ENCODE data around the gene SH3BP4. TPM values are rescaled to one million over a fixed set of nuclear protein-coding genes. Genes with fewer than 3 reads are reported as not detected.

Gene SH3BP4
- total RNA-seq, 2 experiments from 2014 or later: 0.06 TPM; not detected in 1

- H3K4me1 ChIP-seq (ENCODE audit: insufficient read depth, low read length, poor library complexity, severe bottlenecking): peaks cover 31% of the 10 kb centered on the region
- H3K79me2 ChIP-seq (ENCODE audit: insufficient read depth, low read depth, low read length): no peaks in the 10 kb centered on the region
- H3K27ac ChIP-seq (ENCODE audit: low read depth, low read length, poor library complexity, severe bottlenecking): no peak overlapping the region
- H3K9me2 ChIP-seq (ENCODE audit: insufficient read depth, low read length): no peaks in the 10 kb centered on the region
- CTCF ChIA-PET (ENCODE audit: unreplicated experiment): no interaction called here
- intact Hi-C loops (cut with micrococcal nuclease; ENCODE audit: unreplicated experiment): no loop called here
- H3K9me3 ChIP-seq (ENCODE audit: low read length): no peaks in the 10 kb centered on the region
- no peak overlapping the region for H3K4me2 ChIP-seq (ENCODE audit: low read length)
- no peak overlapping the region for H2AFZ ChIP-seq (ENCODE audit: low read length)
- no peak for DNase-seq (ENCODE audit: low spot score)
- H4K20me1 ChIP-seq (ENCODE audit: insufficient read depth, low read length): no peaks in the 10 kb centered on the region
- POLR2A ChIA-PET: no interaction called here
- TF ChIP-seq EZH2phosphoT487 (IDR thresholded peaks at IDR 0.05; ENCODE audit: borderline replicate concordance, low read depth, low read length) (no peak), CTCF (conservative IDR thresholded peaks at IDR 0.05; ENCODE audit: low read length) (no peak)
- H3K4me3 ChIP-seq (ENCODE audit: low read depth, low read length, poor library complexity, severe bottlenecking): no peak overlapping the region
- BruUV-seq (replicated peaks): no TSS peak
- no peaks in the 10 kb centered on the region for H3K36me3 ChIP-seq (ENCODE audit: insufficient read depth, low read length)
Observed at GRCh38 chr2:234996069-234996940, 44.5 kb downstream of the SH3BP4 start.

GRCh38 chr2:234996941-234997270, 45.1 kb downstream of the SH3BP4 start:
- Histone ChIP-seq H3K4me2 (ENCODE audit: low read length) (no peak overlapping the region), H2AFZ (ENCODE audit: low read length) (no peak overlapping the region), H3K4me1 (ENCODE audit: insufficient read depth, low read length, poor library complexity, severe bottlenecking) (peaks cover 31% of the 10 kb centered on the region), H3K4me3 (ENCODE audit: low read depth, low read length, poor library complexity, severe bottlenecking) (no peak overlapping the region), H4K20me1 (ENCODE audit: insufficient read depth, low read length) (no peaks in the 10 kb centered on the region), H3K36me3 (ENCODE audit: insufficient read depth, low read length) (no peaks in the 10 kb centered on the region), H3K9me2 (ENCODE audit: insufficient read depth, low read length) (no peaks in the 10 kb centered on the region), H3K27ac (ENCODE audit: low read depth, low read length, poor library complexity, severe bottlenecking) (no peak overlapping the region), H3K79me2 (ENCODE audit: insufficient read depth, low read depth, low read length) (no peaks in the 10 kb centered on the region), H3K9me3 (ENCODE audit: low read length) (no peaks in the 10 kb centered on the region)
- no TSS peak for BruUV-seq (replicated peaks)
- TF ChIP-seq EZH2phosphoT487 (IDR thresholded peaks at IDR 0.05; ENCODE audit: borderline replicate concordance, low read depth, low read length): no peak
- TF ChIP-seq CTCF (conservative IDR thresholded peaks at IDR 0.05; ENCODE audit: low read length): no peak
- DNase-seq (ENCODE audit: low spot score): no peak
- intact Hi-C loops (cut with micrococcal nuclease; ENCODE audit: unreplicated experiment): no loop called here
- POLR2A ChIA-PET: no interaction called here
- CTCF ChIA-PET (ENCODE audit: unreplicated experiment): no interaction called here

GRCh38 chr2:234997389-234997788, 45.6 kb downstream of the SH3BP4 start:
- ChIA-PET POLR2A (no interaction called here), CTCF (ENCODE audit: unreplicated experiment) (no interaction called here)
- no peaks in the 10 kb centered on the region for H3K36me3 ChIP-seq (ENCODE audit: insufficient read depth, low read length)
- TF ChIP-seq EZH2phosphoT487 (IDR thresholded peaks at IDR 0.05; ENCODE audit: borderline replicate concordance, low read depth, low read length) (no peak), CTCF (conservative IDR thresholded peaks at IDR 0.05; ENCODE audit: low read length) (no peak)
- no peaks in the 10 kb centered on the region for H4K20me1 ChIP-seq (ENCODE audit: insufficient read depth, low read length)
- H3K4me3 ChIP-seq (ENCODE audit: low read depth, low read length, poor library complexity, severe bottlenecking): no peak overlapping the region
- no peaks in the 10 kb centered on the region for H3K9me3 ChIP-seq (ENCODE audit: low read length)
- peaks cover 31% of the 10 kb centered on the region for H3K4me1 ChIP-seq (ENCODE audit: insufficient read depth, low read length, poor library complexity, severe bottlenecking)
- no peaks in the 10 kb centered on the region for H3K79me2 ChIP-seq (ENCODE audit: insufficient read depth, low read depth, low read length)
- no peak overlapping the region for H2AFZ ChIP-seq (ENCODE audit: low read length)
- DNase-seq (ENCODE audit: low spot score): no peak
- BruUV-seq (replicated peaks): no TSS peak
- no peak overlapping the region for H3K27ac ChIP-seq (ENCODE audit: low read depth, low read length, poor library complexity, severe bottlenecking)
- no peaks in the 10 kb centered on the region for H3K9me2 ChIP-seq (ENCODE audit: insufficient read depth, low read length)
- H3K4me2 ChIP-seq (ENCODE audit: low read length): no peak overlapping the region
- intact Hi-C loops (cut with micrococcal nuclease; ENCODE audit: unreplicated experiment): no loop called here
